Measurements from ENCODE around the gene RHBDL3. TPM values are rescaled to one million over a fixed set of nuclear protein-coding genes. Genes with fewer than 3 reads are reported as not detected.
A peak's percentile ranks its signal among the peaks of the same experiment; 100 is the strongest.

RHBDL3 gene
- total RNA-seq, 1 experiment from 2014 or later, result 12.5 TPM

DNA sequence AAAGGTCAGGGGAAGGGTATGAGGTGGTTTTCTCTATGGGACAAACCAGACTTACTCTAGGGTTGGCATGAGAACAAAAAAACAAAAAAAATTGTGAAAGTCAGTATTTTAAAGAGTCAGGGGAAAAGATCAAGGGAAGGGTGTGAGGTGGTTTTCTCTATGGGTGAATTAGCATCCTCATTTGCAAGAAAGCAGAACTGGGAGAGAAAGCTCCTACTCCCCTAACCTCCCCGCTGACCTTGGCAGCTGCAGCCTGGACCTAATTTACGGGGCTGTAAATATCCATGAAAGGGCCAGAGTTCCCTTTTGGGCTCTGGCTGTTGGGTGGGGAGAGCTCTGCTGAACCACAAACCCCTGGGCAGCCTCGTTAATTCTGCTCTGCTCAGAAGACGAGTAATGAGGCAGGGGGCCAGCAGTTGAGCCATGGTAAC lies 10.6 kb downstream of the RHBDL3 start:
- Histone ChIP-seq H2BK15ac (ENCODE audit: low read depth, low read length) (no peak overlapping the region), H2AFZ (ENCODE audit: low read length) (no peak overlapping the region), H4K8ac (replicated peaks; ENCODE audit: insufficient read length, low read depth, low read length) (no peak overlapping the region), H2BK12ac (ENCODE audit: insufficient read length, low read depth, low read length) (no peak overlapping the region), H3K9ac (ENCODE audit: extremely low read depth, insufficient read length, low read length) (no peak overlapping the region), H3K27ac (ENCODE audit: insufficient read length, low read depth, low read length) (no peak overlapping the region), H3K4ac (ENCODE audit: low read depth, low read length) (no peak overlapping the region), H3K23ac (ENCODE audit: insufficient read length, low read depth, low read length) (no peak overlapping the region), H3K27me3 (ENCODE audit: insufficient read depth, low read length) (no peaks in the 10 kb centered on the region), H2BK20ac (ENCODE audit: low read depth, low read length, poor library complexity, severe bottlenecking) (no peak overlapping the region), H3K14ac (ENCODE audit: insufficient read depth, low read length) (no peak overlapping the region), H3K79me1 (ENCODE audit: insufficient read depth, low read depth, low read length, poor library complexity, severe bottlenecking) (no peaks in the 10 kb centered on the region), H3K4me1 (ENCODE audit: insufficient read depth, low read length) (peaks cover 16% of the 10 kb centered on the region), H3T11ph (ENCODE audit: low read length) (no peak overlapping the region), H2BK5ac (ENCODE audit: insufficient read length, low read length) (no peak overlapping the region), H4K91ac (ENCODE audit: insufficient read length, low read depth, low read length) (no peak overlapping the region), H3K56ac (ENCODE audit: insufficient read length, low read depth, low read length) (no peak overlapping the region), H3K79me2 (ENCODE audit: insufficient read depth, low read length) (no peaks in the 10 kb centered on the region), H3K9me3 (ENCODE audit: control insufficient read depth, low read depth, low read length) (no peaks in the 10 kb centered on the region), H2BK120ac (ENCODE audit: low read depth, low read length, poor library complexity, severe bottlenecking) (no peak overlapping the region), H4K20me1 (ENCODE audit: control insufficient read depth, insufficient read depth, insufficient read length) (peaks cover 2% of the 10 kb centered on the region), H2AK5ac (ENCODE audit: insufficient read length, low read length) (no peak overlapping the region), H3K18ac (ENCODE audit: insufficient read length, low read depth, low read length) (no peak overlapping the region), H3K4me2 (ENCODE audit: insufficient read depth, insufficient read length, low read length) (no peak overlapping the region), H3K23me2 (ENCODE audit: insufficient read length, low read depth, low read length, poor library complexity, severe bottlenecking) (no peaks in the 10 kb centered on the region), H4K5ac (ENCODE audit: insufficient read length, low read depth, low read length) (no peak overlapping the region)
- peaks cover 29% of the 10 kb centered on the region for H3K27me3 Mint-ChIP-seq (ENCODE audit: low read depth)
- no peak for DNase-seq
- no peaks in the 10 kb centered on the region for H3K9me3 Mint-ChIP-seq
- peaks cover 66 to 87% of the 10 kb centered on the region in 2 experiments for H3K4me1 Mint-ChIP-seq
- peaks cover 0 to 4% (median 2%) of the 10 kb centered on the region in 3 experiments; a peak in 2 of 7 replicates for H3K36me3 Mint-ChIP-seq (ENCODE audit: insufficient read depth in 1 of 3, low read depth in 3 of 3)
- H3K27ac Mint-ChIP-seq, result peak overlapping the region; percentile 47 to 79 (median 76); a peak in 3 of 7 replicates
- WGBS (ENCODE audit: extremely low coverage, insufficient read length, low lambda C conversion rate), result no CpG with 5 or more reads among the region's 4 CpGs
- no peak for TF ChIP-seq CTCF (conservative IDR thresholded peaks at IDR 0.05)
- H3K4me3 Mint-ChIP-seq, result peak overlapping the region in 1 of 2 experiments; percentile 19; a peak in 2 of 5 replicates
